K562 (cell line): ENCODE measurements around the gene ZSWIM8. TPM values are rescaled to one million over a fixed set of nuclear protein-coding genes. Genes with fewer than 3 reads are reported as not detected.

Experiments used
- CBX5 ChIP-seq: IDR thresholded peaks from 2 replicates; pipeline ENCODE4 v1.6.1; 2014; ENCODE audit warnings: low read depth, borderline replicate concordance
- FOXK2 ChIP-seq, 2 experiments: fragments of 450-650 bp; IDR thresholded peaks in 1 of 2; conservative IDR thresholded peaks in 1 of 2; 2 replicates each; pipeline ENCODE4 v1.6.1; 2016; ENCODE audit warnings: low read depth in 2 of 2, mild to moderate bottlenecking in 1 of 2
- HNRNPH1 ChIP-seq: fragments of 200-400 bp; formaldehyde crosslinking; optimal IDR thresholded peaks from 2 replicates; pipeline ENCODE3; 2017; ENCODE audit warnings: low read depth, mild to moderate bottlenecking, low read length, moderate library complexity
- MAZ ChIP-seq, 2 experiments: fragments of 450-650 bp in 1 of 2; sonication (generic) in 1 of 2; formaldehyde crosslinking; IDR thresholded peaks in 1 of 2; conservative IDR thresholded peaks in 1 of 2; 2 replicates each; pipeline versions ENCODE4 v1.4.0 to v1.5.0; 2020; ENCODE audit warnings: mild to moderate bottlenecking in 1 of 2, missing genetic modification reagents in 1 of 2
- MGA ChIP-seq: fragments of 450-650 bp; IDR thresholded peaks from 2 replicates; pipeline ENCODE4 v1.6.1; 2016; ENCODE audit warnings: mild to moderate bottlenecking, moderate library complexity
- MNT ChIP-seq, 2 experiments: fragments of 450-650 bp; conservative IDR thresholded peaks; 2 replicates each; pipeline ENCODE4 v1.6.1; 2017; ENCODE audit warnings: mild to moderate bottlenecking in 2 of 2, moderate library complexity in 2 of 2
- PHF20 ChIP-seq: fragments of 450-650 bp; IDR thresholded peaks from 2 replicates; pipeline ENCODE4 v1.6.1; 2018; ENCODE audit not compliant: partially characterized antibody
- POLR2AphosphoS5 ChIP-seq: IDR thresholded peaks from 2 replicates; pipeline ENCODE4 v1.6.1; 2011; ENCODE audit warnings: mild to moderate bottlenecking, low read depth, low read length, moderate library complexity; ENCODE audit not compliant: control insufficient read depth, insufficient read depth
- RCOR1 ChIP-seq, 2 experiments: IDR thresholded peaks; 2 replicates each; pipeline ENCODE4 v1.6.1; 2012; ENCODE audit warnings: low read depth in 2 of 2, low read length in 2 of 2, borderline replicate concordance in 1 of 2, improper control_type of control experiment in 1 of 2
- ZBTB12 ChIP-seq: fragments of 250-450 bp; sonication (Bioruptor Pico); IDR thresholded peaks from 2 replicates; pipeline ENCODE4 v1.4.0; 2020
- polyA plus RNA-seq, 8 experiments: library from polyadenylated mRNA; depleted of rRNA in 4 of 8; stranded (reverse) in 5 of 8; unstranded in 3 of 8; fragments of >200 nt; fragmentation: Nextera tagmentation in 2 of 8; fragmentation: Illumina TruSeq in 1 of 8; extraction: Ambion mirVana in 2 of 8; extraction: Trizol in 1 of 8; gene quantifications; 2 replicates each; pipeline versions ENCODE4 v1.2.1 to v1.2.3, GENCODE V29; 2011 to 2014; ENCODE audit warnings: inconsistent platforms in 1 of 8, missing spikeins in 1 of 8
- total RNA-seq, 7 experiments: library from RNA; depleted of rRNA in 6 of 7; stranded (reverse); fragments of >200 nt in 6 of 7; fragmentation: Illumina TruSeq in 2 of 7; extraction: Trizol in 2 of 7; gene quantifications; 2 replicates each; pipeline versions ENCODE4 v1.2.1 to v1.2.3, GENCODE V29; 2011 to 2021; ENCODE audit warnings: low replicate concordance in 1 of 7

ZSWIM8 gene
- total and polyA plus RNA-seq, 9 of the 15 experiments (the other 6 are each of a cell fraction or from before 2014, with no cell fraction given) = 5.6 to 47.8 (median 26.7) TPM

GRCh38 chr10:73774637-73775036 is 10.8 kb upstream of the ZSWIM8 start (continued):
- peak; percentile 39; the same call in 1 of the 2 replicates for TF ChIP-seq MGA
- no peak for TF ChIP-seq HNRNPH1
- TF ChIP-seq FOXK2 (conservative IDR thresholded peaks at IDR 0.05 in 1 of 2, IDR thresholded peaks at IDR 0.05 in 1 of 2; ENCODE audit: low read depth in 2 of 2) = 0 out of 4 replicates have a peak, but pooled peaks of 1 of the 2 experiments have one; percentile 42
- TF ChIP-seq RCOR1 (IDR thresholded peaks at IDR 0.05; ENCODE audit: borderline replicate concordance in 1 of 2, low read depth in 2 of 2, low read length in 2 of 2) = peak in 1 of 2 experiments; percentile 52; a peak in 1 of 4 replicates
- no peak for TF ChIP-seq CBX5
- TF ChIP-seq MNT (conservative IDR thresholded peaks at IDR 0.05) = peak; percentile 32 to 61; a peak in 2 of 4 replicates
- no peak for TF ChIP-seq PHF20
- TF ChIP-seq MAZ (CRISPR knock-in tag; conservative IDR thresholded peaks at IDR 0.05 in 1 of 2, IDR thresholded peaks at IDR 0.05 in 1 of 2) = peak in 1 of 2 experiments; percentile 25; a peak in 1 of 4 replicates
- TF ChIP-seq ZBTB12 = no peak
- TF ChIP-seq POLR2AphosphoS5 = no peak
